ENCODE data around the gene MYOCD. TPM values are rescaled to one million over a fixed set of nuclear protein-coding genes. Genes with fewer than 3 reads are reported as not detected.

The MYOCD gene
- total RNA-seq, 1 experiment from 2014 or later, result not detected

DNA sequence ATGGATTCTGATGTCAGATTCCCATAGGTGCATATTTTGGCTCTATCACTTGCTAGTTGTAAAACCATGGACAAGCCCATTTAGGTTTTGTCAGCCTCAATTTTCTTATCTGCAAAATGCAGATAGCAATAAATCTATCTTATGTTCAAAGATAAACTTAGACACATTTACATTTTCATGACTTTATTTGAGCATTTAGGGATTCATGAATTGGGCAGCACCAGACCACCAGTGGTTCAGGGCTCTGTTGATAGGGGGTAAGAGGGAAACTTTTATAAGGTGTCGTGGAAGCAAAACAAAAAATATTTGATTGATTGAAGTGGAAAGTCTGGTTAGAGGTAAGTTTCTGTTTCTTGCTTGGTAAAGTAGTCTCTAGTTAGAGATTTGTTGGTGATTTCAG is 140.9 kb downstream of the MYOCD start:
- no peak overlapping the region for H3K4me3 ChIP-seq (ENCODE audit: low read depth in 2 of 2, low read length in 2 of 2)
- intact Hi-C loops (cut with micrococcal nuclease; ENCODE audit: unreplicated experiment), result no loop called here
- H3K27me3 ChIP-seq (ENCODE audit: control insufficient read depth, insufficient read depth, low read length), result no peaks in the 10 kb centered on the region
- ATAC-seq (no peak), DNase-seq (ENCODE audit: low read depth, low spot score) (no peak)
- CTCF ChIA-PET, result no interaction called here
- H3K4me1 ChIP-seq (ENCODE audit: control insufficient read depth, insufficient read depth, low read length), result no peaks in the 10 kb centered on the region
- H3K27ac ChIP-seq (ENCODE audit: low read length), result no peak overlapping the region
- POLR2A ChIA-PET, result no interaction called here
- BruUV-seq (replicated peaks), result no TSS peak
- no peaks in the 10 kb centered on the region for H3K9me3 ChIP-seq (ENCODE audit: control insufficient read depth, insufficient read depth, low read depth, low read length)
- in situ Hi-C loops (cut with HindIII; ENCODE audit: low pct_unique_long_range_greater_than_20kb, low sequenced_read_pairs), result no loop called here
- no peaks in the 10 kb centered on the region for H3K36me3 ChIP-seq (ENCODE audit: control insufficient read depth, insufficient read depth, low read length)
- TF ChIP-seq TCF7L2 (IDR thresholded peaks at IDR 0.05; ENCODE audit: low read depth, low read length) (no peak), POLR2AphosphoS5 (IDR thresholded peaks at IDR 0.05; ENCODE audit: low read depth, low read length) (no peak), SIN3A (IDR thresholded peaks at IDR 0.05; ENCODE audit: borderline replicate concordance, insufficient read depth, low read depth, low read length) (no peak), CTCF (IDR thresholded peaks at IDR 0.05) (no peak)
- TF ChIP-seq, protein P1, sequence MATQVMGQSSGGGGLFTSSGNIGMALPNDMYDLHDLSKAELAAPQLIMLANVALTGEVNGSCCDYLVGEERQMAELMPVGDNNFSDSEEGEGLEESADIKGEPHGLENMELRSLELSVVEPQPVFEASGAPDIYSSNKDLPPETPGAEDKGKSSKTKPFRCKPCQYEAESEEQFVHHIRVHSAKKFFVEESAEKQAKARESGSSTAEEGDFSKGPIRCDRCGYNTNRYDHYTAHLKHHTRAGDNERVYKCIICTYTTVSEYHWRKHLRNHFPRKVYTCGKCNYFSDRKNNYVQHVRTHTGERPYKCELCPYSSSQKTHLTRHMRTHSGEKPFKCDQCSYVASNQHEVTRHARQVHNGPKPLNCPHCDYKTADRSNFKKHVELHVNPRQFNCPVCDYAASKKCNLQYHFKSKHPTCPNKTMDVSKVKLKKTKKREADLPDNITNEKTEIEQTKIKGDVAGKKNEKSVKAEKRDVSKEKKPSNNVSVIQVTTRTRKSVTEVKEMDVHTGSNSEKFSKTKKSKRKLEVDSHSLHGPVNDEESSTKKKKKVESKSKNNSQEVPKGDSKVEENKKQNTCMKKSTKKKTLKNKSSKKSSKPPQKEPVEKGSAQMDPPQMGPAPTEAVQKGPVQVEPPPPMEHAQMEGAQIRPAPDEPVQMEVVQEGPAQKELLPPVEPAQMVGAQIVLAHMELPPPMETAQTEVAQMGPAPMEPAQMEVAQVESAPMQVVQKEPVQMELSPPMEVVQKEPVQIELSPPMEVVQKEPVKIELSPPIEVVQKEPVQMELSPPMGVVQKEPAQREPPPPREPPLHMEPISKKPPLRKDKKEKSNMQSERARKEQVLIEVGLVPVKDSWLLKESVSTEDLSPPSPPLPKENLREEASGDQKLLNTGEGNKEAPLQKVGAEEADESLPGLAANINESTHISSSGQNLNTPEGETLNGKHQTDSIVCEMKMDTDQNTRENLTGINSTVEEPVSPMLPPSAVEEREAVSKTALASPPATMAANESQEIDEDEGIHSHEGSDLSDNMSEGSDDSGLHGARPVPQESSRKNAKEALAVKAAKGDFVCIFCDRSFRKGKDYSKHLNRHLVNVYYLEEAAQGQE (IDR thresholded peaks at IDR 0.05; ENCODE audit: insufficient read depth in 1 of 2, low read depth in 2 of 2, low read length in 1 of 2), result no peak

DNA sequence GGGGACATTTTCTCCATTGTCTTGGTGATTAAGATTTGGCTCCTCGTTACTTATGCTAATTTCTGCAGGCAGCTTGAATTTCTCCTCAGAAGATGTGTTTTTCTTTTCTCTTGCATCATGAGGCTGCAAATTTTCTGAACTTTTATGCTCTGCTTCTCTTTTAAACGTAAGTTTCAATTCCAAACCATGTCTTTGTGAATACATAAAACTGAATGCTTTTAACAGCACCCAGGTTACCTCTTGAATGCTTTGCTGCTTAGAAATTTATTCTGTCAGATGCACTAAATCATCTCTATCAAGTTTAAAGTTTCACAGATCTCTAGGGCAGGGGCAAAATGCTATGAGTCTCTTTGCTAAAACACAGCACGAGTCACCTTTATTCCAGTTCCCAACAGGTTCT is 143.0 kb downstream of the MYOCD start:
- Histone ChIP-seq H3K9me3 (ENCODE audit: control insufficient read depth, insufficient read depth, low read depth, low read length) (no peaks in the 10 kb centered on the region), H3K36me3 (ENCODE audit: control insufficient read depth, insufficient read depth, low read length) (no peaks in the 10 kb centered on the region), H3K27me3 (ENCODE audit: control insufficient read depth, insufficient read depth, low read length) (no peaks in the 10 kb centered on the region), H3K4me3 (ENCODE audit: low read depth in 2 of 2, low read length in 2 of 2) (no peak overlapping the region), H3K27ac (ENCODE audit: low read length) (no peak overlapping the region), H3K4me1 (ENCODE audit: control insufficient read depth, insufficient read depth, low read length) (no peaks in the 10 kb centered on the region)
- no peak for ATAC-seq
- no peak for DNase-seq (ENCODE audit: low read depth, low spot score)
- CTCF ChIA-PET, result no interaction called here
- TF ChIP-seq POLR2AphosphoS5 (IDR thresholded peaks at IDR 0.05; ENCODE audit: low read depth, low read length), result no peak
- TF ChIP-seq SIN3A (IDR thresholded peaks at IDR 0.05; ENCODE audit: borderline replicate concordance, insufficient read depth, low read depth, low read length), result no peak
- TF ChIP-seq, protein P1 (IDR thresholded peaks at IDR 0.05; ENCODE audit: insufficient read depth in 1 of 2, low read depth in 2 of 2, low read length in 1 of 2), result no peak
- no peak for TF ChIP-seq TCF7L2 (IDR thresholded peaks at IDR 0.05; ENCODE audit: low read depth, low read length)
- TF ChIP-seq CTCF (IDR thresholded peaks at IDR 0.05), result no peak
- POLR2A ChIA-PET, result no interaction called here
- intact Hi-C loops (cut with micrococcal nuclease; ENCODE audit: unreplicated experiment), result no loop called here
- BruUV-seq (replicated peaks), result no TSS peak
- in situ Hi-C loops (cut with HindIII; ENCODE audit: low pct_unique_long_range_greater_than_20kb, low sequenced_read_pairs), result no loop called here

Data from Panc1 (cell line).